ENCODE measurements around the gene CALD1.
A peak's percentile ranks its signal among the peaks of the same experiment; 100 is the strongest.

CALD1 gene

DNA sequence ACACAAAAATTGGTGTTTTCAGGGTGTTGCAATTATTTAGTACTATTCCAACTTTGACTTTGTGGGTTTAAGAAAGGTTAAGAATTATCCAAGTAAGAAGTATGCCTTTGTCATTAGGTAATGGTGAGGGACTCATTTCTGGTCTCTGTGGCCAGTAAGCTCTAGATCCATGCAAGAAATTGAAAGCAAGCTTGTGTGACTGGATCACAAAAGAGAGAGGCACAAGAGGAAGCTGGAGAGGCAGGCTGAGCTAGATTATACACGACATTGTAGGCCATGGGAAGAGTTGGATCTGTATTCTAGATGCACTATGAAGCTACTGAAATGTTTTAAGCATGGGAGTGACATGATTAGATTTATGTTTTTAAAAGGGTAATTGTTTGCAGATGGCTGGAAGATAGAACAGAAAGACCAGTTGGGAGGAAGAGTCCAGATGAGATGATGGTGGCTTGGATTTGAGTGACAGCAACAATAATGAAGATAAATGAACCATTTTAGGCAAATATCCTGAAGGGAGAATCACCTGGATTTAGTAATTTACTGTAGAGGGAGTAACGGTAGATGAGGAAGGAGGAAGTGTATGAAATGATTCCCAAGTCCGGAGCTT lies 50.0 kb downstream of the CALD1 start:
- DNase-seq = no peak

DNA sequence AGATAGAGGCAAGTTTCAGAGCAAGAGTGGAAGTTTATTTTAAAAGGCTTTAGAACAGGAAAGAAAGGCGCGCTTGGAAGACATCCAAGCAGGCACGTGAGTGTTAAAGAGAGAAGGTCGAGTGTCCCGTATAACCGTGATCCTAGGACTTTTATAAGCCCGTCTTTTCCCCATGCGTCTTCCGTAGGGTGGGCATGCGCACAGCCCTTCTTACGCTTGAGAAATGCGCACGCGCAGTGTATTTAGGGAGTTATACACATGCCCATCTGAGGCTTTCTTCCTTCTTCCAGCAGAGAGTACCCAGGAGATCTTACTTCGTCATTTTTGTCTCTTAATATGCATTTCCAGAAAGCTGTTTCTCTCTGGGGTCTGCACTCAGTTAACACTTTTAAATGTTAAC lies 52.4 kb downstream of the CALD1 start:
- no peak for DNase-seq

DNA sequence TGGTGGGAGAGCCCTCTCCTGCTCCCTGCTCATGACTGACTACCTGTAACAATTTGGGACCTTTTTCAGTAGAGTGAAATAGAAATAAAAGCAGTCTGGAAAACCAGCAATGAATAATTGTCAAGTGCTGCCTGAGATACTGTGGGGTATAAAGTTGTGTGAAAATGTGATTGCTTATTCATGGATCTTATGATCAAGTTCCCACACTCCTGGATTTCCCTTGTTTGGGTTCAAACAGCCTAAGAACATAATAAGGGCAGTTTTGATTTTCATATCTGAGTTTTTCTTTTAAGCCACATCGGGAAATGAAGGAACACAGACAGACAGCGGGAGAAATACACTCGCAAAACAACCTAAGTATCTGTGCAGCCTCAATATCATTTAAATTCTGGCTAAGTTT lies 52.9 kb downstream of the CALD1 start:
- no peak for DNase-seq

DNA sequence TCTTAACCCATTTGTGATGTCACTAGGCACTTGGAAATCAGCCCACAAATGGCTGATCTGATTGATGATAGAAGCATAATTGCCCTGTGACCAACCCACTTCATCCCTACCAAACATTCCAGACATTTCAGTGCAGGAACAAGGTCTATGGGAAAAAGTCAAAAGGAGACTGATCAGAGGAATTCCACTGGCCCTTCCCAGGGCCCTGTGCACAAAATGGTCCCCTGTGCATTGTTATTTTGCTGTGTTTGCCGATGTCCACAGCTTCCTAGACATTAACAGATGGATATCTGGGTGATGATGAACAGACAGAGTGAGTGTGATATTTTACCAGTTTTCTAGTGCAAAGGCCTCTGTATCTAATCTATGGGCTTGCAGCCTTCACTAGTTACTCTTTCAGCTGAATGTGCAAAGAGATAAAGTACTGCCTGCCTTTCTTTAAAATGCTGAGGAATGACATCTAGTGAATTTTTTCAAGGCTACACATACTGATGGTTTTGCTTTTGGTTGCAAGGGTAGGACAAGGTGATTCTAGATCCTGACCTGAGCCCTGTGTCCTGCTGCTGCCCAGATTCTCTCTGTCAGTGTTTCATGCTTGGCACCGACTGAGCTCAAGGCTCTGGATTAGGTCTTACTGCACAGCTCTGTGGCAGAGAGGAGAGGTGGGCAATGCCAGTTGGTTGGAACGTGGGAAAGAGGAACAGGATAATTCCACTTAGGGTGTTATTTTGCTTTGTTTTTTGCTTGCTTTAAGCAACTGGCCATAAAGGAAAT lies 55.4 kb downstream of the CALD1 start:
- DNase-seq = no peak

DNA sequence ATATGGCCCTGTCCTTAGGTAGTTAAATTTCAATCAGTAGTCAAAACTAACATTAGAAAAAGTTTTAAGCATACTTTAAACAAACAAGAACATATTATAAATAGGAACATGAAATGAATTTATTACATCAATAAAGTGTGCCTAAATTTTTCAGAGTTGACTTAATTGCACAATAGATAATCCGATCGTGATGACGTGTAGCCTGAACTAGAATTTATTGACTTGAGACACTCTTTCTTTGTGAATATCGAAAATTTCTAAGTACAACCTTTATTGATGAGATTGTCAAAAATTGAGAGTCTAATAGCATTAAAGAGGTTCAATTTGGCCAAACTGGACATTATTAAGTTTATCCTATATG lies 56.0 kb downstream of the CALD1 start:
- DNase-seq = no peak

DNA sequence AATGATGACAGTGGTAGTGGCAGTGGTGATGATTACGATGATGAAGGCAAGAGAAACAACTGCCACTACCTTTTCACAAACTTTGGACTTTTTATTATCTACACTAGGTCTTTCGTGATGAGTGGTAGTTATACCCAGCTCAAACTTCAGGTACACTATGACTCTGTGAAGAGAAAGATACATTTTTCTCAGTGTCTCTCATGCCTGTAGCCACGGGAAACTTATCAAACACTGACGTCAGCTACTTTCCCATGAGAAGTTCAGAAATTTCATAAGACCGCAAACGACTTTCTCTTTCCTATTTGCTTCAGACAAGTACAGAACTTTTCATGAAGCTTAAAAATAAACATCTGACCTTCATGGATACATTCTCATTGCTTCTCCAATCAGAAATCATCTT lies 57.0 kb downstream of the CALD1 start:
- DNase-seq = no peak

DNA sequence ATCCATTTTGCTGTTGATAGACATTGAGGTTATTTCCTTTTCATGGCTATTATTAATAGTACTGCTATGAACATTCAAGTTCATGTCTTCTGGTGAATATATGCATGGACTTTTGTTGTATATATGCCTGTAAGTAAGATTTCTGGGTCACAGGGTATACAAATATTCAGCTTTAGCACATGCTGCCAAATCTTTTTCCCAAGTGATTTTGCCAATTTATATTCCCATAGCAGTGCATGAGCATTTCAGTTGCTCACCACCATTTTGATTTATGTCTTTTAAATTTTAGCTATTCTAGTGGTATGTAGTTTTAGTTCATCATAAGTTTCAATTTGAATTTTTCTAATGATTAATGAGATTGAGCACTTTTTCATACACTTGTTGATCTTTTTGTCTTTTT lies 59.9 kb downstream of the CALD1 start:
- DNase-seq = no peak

DNA sequence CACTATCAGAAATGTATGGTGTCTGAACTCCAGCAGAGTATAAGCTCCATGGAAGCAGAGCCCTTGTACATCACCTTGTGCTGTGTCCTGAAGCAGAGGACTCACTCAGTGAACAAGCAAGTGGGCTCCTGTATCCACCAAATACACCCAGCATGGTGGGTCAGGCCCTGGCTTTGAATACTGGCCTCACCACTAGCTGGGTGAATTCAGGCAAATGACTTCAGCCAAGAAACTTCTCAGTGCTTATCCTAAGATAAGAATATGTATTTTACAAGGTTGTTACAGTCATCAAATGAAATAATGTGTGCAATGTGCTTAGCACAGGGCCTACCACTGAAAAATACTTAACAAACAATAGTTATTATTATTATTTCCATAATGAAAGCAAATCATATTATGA lies 62.6 kb downstream of the CALD1 start:
- no peak for DNase-seq

DNA sequence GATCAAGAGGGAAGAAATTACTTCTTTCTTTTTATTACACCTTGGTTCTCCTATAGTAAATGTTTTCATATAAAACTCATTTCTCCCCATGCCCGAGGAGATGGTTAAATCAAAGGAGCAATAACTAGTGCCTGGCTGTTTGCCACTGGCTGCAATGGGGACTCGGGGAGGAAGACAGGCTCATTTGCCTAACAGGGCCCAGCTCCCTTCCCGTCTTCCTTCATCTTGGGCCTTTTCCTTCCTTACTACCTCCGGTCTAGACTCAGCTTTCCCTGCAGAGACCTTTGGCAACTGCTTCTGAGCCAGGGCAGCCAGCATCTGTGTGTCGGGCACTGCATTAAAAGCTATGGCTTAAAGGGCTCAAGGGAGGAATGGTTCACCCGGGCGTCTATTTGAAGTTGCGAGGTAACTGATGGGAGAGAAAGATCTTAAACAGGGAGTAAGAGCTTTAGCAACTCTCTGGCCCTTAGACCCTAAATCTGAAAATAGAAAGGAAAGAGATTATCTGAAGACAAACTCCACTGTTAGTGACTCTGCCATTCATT lies 63.5 kb downstream of the CALD1 start:
- DNase-seq = no peak

DNA sequence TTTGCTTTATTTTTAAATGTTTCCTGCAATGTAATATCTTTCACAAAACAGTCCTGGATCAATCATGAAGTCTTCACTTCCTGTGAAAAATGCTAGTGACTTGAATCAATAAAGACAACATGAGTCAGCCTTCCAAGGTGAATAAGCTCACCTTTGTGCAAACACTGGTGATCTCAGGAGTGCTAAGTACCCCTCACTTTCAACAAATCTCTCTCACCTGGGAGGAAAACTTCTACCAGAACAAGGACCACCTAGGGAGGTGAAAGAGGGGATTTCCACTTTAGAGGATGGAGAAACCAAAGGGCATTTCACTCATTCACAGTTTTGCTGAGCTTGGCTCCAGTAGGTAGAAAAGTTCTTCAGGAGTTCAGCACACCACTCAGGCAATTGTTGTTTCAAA lies 64.8 kb downstream of the CALD1 start:
- DNase-seq = no peak

DNA sequence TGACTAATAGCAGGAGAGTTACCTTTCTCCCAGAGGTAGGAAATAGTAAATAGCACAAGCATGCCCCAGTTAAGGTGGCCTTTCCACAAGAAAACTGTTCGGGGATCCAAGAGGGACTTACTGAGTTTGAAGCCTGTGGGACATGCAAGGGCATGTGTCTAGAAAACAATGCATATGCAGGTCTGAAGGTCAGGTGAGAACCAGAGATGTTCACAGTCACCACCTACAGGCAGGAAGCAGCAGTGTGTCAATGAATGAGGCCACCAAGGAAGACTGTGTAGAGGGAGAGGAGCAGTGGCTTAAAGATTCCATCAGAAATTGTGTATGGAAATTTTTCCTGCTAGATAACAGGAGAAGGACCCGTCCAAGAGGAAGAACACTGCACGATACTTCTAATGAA lies 66.0 kb downstream of the CALD1 start:
- peak; percentile 13 for DNase-seq

DNA sequence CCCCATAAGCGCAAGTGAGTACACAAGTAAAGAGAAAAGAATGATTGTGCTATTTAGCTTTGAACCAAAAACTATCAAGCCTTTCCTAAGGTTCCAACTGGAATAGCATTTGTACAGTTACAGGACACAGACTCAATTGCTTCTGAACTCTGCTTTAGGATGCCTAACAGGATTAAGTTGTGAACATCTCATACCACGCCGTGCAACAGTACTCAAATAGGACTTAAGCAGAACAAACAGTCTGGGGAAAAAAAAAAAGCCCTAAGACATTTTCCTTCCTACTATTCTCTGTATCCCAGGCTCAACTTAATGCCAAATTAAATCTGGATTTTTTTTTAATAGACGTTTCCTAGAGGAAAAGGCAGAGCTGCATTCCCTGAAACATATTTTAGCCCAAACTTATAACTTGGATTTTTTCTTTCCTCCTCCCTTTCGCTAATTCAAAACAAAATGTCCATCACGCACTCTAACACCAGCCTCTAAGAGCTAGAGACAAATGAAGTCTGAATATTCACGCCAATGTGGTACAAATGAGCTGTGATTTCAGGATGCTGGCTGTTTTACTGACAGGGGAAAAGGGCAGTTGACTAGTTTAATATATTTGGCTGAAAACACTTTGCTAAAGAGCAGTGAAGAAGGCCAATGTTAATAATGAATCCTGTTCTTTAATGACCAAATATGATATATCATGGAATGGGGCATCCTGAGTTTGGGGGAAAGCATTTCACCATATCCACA lies 68.6 kb downstream of the CALD1 start:
- DNase-seq = no peak

DNA sequence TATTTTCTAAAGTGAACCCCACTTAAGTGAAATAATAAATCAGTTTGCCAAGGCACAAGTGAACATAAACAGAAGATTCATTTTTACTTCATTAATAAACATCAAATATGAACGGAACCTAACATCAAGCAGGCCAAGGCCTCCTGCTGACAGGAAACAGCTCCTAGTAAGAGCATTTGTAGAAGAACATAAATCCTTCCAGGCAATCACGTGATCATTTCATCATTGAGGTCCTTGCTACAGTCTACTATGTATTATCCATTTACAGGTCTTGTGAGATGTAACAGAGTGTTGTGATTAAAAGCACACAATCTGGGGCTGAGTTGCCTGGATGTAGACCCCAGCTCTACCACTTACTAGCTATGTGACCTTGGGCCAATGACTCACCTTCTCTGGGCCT lies 70.6 kb downstream of the CALD1 start:
- no peak for DNase-seq

DNA sequence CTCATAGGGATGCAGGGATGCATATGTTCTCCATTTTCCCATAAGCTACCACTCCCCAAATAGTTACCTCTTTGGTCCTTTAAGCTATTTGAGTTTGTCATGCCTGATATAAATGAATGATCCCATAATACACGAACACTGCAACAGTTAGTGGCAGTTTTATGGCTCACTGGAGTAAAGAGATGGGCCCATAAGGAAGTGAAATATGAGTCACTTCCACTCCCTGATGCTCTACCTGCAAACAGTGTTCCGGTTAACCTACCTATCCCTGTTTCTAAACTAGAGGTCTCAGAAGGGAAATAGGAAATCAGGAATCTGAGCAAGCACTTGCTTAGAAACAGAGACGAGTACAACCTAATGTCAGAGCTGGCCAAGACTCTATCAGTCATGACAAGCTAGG lies 71.7 kb downstream of the CALD1 start:
- DNase-seq = no peak

DNA sequence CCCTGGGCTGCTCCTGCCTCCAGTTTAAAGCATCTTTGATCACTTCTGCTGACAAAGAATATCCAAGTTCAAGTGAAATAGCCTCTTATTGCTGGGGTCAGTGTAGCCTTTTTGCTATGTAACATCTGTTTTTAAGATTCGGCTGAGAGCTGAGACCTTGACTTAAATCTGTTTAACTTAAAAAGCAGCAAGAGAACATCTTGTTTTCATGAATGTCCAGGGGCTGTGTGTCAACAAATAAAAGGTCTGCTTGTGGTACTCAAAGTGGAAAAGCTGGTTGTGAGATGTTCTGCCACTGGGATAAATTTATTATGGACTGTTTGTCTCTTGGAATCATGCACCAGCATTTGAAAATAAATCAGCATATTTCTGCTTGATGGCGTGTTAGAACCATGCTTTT lies 73.2 kb downstream of the CALD1 start:
- no peak for DNase-seq

DNA sequence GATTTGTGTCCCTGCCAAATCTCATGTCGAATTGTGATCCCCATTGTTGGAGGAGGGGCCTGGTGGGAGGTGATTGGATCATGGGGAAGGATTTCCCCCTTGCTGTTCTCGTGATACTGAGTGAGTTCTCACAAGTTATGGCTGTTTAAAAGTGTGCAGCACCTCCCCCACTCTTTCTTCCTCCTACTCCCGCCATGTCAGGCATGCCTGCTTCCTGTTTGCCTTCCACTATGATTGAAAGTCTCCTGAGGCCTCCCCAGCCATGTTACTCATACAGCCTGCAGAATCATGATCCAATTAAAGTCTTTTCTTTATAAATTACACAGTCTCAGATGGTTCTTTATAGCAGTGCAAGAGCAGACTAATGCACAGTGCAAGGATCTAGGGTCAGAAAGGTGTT lies 75.4 kb downstream of the CALD1 start:
- no peak for DNase-seq

DNA sequence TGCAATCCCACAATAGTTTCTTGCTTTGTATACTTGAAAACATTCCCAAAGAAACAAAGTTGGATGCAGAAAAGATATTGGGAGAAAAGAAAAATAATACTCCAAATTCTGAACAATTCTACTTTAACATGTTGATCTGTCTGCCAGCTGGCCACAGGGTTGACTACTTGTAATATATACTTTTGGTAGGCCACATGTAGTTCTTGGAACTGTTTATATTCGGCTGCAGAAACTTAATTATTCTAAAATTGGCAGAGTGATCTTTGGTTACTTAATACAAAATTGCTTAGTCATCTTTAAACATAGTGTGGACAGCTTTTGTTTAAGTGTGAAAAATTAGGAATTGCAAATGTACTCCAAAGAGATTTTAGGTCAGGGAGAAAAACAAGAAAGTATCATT lies 76.0 kb downstream of the CALD1 start:
- DNase-seq = no peak

DNA sequence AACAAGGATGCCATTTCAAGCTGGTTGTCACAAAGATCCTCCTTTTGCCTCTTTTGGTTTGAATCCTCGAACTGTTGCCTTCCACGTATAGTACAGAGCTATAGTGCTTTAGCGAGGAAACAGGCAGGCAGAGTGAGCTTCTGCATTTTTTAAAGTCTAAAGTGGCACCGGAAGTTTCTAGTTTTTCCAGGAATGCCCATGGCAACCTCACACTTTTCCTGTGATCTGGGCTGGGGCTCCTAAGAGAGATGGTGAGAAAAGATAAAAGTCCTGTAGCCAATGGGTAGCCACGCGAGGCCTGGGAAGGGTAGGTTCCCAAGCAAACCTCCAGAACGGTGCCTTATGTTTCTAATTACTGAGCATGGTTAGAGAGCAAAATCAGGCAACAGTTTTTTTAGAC lies 76.7 kb downstream of the CALD1 start:
- no peak for DNase-seq

DNA sequence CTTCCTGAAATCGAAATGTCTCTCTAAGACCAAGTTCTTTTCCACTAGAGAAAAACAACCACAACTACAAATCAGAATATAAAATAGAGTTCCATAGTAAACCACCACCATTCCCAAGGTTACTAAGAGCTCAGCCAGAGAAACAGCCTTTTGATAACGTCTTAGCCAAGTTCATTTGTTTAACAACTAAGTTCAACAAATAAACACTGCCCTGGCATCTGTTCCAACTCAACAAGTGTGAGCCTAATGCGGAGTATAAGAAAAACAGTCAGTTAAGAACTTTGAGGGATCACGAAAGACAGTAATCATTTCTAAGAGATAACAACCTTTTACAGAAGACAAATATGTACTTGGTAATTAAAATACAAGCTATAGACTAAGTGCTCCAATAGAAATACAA lies 77.3 kb downstream of the CALD1 start:
- no peak for DNase-seq

DNA sequence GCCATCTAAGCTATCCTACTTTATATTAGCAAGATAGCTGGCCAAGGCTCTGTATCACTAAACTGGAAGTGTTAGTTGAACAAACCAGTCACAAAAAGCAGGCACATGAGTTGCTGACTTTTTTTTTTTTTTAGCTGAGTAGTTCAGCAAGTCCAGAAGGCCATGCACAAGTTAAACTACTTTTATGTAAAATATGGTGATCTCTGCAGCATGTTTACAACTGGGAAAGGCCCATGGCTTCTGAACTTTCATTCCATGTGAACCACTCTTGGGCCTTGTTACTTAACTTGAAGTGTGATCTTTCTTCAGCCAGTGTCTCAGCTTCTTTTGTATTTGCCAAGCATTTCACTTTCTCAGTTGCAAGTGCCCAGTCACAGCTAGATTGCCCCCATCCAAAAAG lies 78.5 kb downstream of the CALD1 start:
- no peak for DNase-seq

DNA sequence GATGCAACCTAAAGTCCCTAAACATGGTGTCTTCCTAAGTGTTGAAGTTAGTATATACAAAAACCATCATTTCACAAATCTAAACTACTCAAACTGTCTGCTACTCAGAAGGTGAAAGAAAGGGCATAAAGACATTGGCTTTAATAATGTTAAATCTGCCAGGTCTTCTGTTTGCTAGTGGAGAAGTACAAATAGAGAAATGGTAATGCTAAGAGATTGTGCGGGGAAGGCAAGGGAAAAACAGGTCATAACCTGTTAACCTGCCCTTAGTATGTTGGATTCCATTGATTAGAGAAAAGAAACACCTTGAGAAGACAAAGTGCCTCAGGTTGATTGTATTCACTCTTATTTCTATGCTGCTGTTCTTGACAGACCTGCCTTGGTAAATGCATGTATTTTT lies 80.3 kb downstream of the CALD1 start:
- no peak for DNase-seq

DNA sequence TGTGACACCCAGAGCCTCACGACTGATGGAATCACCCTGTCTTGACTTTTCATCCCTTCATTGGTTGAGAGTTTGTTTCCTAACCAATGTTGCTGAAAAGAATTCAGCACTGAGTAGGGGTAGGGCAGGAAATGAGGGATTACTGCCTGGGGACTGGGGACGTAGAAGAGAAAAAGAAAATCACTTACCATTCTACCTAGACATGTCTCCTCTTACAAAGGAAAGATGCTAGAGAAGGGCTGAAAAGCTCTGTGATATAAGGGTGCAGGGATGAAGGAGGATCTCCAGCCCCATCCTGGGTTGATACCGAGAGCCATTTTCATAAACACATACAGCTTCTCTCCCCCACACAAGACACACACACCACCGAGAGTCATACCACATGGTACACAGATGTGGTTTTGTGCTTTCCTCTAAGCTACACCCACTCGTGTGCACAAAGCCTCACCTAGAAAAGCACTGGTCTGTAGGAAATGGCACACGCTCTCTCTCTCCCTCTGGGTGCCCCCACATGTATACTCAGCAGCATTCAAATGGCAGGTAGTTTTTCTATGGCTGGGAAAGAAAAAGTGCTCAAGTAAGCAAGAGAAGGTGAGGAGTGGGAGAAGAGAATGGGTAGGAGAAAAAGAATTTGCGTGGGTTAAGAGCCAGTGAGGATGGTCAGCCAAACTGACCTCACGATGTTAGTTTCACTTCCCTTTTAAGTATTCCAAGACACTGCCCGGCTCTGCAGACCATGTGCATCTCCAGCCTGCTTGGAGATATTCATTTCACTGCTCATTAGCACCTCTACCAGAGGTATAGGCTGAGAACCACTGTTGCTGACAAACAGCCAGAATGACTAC lies 85.8 kb downstream of the CALD1 start:
- no peak for DNase-seq

DNA sequence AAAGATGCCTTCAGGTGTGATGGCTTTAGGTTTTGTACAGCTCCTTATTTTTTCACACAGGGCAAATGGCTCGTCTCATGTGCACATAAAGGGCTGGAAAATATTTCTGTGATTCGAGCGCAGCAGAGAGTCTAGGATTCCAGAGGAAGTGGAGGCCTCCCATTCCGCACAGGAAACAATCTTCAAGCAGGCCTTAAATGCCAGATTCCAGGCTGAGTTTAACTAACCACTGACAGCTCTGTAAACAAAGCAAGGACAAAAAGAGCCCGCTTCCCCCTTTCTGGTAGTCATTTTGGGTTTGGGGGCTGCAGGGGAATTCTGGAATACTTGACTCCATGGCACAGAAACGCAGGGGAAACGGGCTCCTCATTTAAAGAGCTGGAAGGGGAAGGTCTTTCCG lies 87.2 kb downstream of the CALD1 start:
- DNase-seq = no peak

Data from 8988T (cell line).